Rectal smooth muscle tissue (tissue), 1 donor: ENCODE measurements around the gene MRNIP.

ENCODE experiments used
- H3K27ac ChIP-seq: one replicate; pipeline ENCODE4 v1.7.0; 2013; ENCODE audit warnings: low read depth, low read length, inconsistent platforms
- H3K27me3 ChIP-seq: one replicate; pipeline ENCODE4 v1.7.0; 2013; ENCODE audit warnings: low read length; ENCODE audit not compliant: control insufficient read depth, insufficient read depth
- H3K36me3 ChIP-seq: one replicate; pipeline ENCODE4 v1.7.0; 2013; ENCODE audit warnings: low read length; ENCODE audit not compliant: control insufficient read depth, insufficient read depth
- H3K4me1 ChIP-seq: one replicate; pipeline ENCODE4 v1.7.0; 2013; ENCODE audit warnings: low read length; ENCODE audit not compliant: control insufficient read depth, insufficient read depth
- H3K4me3 ChIP-seq: one replicate; pipeline ENCODE4 v1.7.0; 2013; ENCODE audit warnings: low read length
- H3K9ac ChIP-seq: one replicate; pipeline ENCODE4 v1.7.0; 2013; ENCODE audit warnings: low read length

MRNIP gene

GRCh38 chr5:179828756-179829421 is 29.7 kb downstream of the MRNIP start:
- no peak overlapping the region for H3K9ac ChIP-seq
- no peaks in the 10 kb centered on the region for H3K4me1 ChIP-seq
- no peaks in the 10 kb centered on the region for H3K27me3 ChIP-seq
- H3K36me3 ChIP-seq = peaks cover 63% of the 10 kb centered on the region
- no peak overlapping the region for H3K27ac ChIP-seq
- H3K4me3 ChIP-seq = no peak overlapping the region

DNA sequence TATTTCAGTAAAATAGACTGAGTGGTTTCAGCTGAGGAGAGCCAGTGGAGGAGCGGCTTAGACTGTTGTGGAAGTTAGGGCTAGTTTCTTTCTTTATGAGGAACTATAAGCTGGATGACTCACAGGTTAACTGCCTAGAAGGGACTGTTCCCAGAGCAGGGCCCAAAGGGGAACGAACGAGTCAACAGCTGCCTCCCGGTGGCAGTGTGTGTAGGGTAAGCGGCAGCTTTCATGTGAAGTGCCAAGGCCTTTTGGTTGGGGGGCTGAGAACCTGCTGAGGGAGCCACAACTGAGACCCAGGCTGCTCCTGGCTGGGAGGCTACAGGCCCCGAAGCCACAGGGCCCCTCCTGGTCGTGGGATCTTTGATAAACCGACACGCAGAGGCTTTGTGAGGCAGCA is 30.9 kb downstream of the MRNIP start:
- no peak overlapping the region for H3K27ac ChIP-seq

DNA sequence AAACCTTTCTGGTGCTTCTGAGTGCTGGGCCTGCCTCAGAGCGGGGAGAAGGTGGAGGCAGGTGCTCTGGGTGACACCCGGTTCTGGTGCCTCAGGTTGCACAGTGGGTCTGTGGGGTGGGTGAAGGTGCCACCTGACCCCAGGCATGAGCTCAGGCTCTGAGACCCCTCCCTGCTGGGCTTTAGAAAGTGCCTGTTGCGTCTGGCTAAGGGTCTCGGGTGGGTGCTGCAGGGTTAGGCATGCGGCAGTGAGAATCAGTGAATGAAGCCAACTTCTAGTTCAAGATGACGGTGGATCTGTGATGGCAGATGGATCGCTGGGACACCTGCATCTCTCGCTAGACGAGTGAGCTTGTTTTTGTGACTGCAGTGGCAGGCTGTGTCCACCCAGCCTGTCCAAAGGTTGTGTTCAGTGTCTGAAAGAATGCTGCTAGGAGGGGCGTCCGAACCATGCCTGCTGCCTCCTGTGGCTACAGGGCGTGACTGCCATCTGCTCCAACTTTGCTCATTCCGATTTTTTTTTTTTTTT is 32.9 kb downstream of the MRNIP start:
- Histone ChIP-seq H3K27me3 (no peaks in the 10 kb centered on the region), H3K36me3 (peaks cover 49% of the 10 kb centered on the region), H3K9ac (no peak overlapping the region), H3K4me1 (peaks cover 13% of the 10 kb centered on the region), H3K27ac (no peak overlapping the region), H3K4me3 (no peak overlapping the region)

More for the DNA sequence above, 30.9 kb downstream of the MRNIP start:
- Histone ChIP-seq H3K9ac (no peak overlapping the region), H3K36me3 (peaks cover 63% of the 10 kb centered on the region), H3K27me3 (no peaks in the 10 kb centered on the region), H3K4me3 (no peak overlapping the region), H3K4me1 (peaks cover 5% of the 10 kb centered on the region)

DNA sequence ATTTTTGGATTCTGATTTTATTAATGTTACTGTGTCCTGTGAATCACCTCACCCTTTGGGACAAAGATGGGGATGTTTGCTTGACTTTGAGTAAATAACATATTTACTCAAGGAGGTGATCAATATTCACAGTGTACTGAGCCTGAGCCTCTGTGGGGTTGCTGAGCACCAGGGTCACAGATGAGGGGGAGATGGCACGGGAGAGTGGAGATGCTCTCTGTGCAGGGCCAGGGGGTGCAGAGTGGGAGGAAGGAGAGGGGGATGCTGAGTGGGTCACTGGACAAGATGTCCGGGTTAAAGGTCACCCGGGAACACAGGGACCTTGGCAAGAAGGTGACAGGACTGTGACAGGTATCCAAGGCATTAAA is 33.9 kb downstream of the MRNIP start:
- Histone ChIP-seq H3K4me3 (no peak overlapping the region), H3K9ac (no peak overlapping the region), H3K27me3 (no peaks in the 10 kb centered on the region), H3K27ac (no peak overlapping the region), H3K4me1 (peaks cover 20% of the 10 kb centered on the region), H3K36me3 (peaks cover 42% of the 10 kb centered on the region)

- H3K4me1 ChIP-seq = peaks cover 25% of the 10 kb centered on the region
- no peak overlapping the region for H3K27ac ChIP-seq
- peaks cover 38% of the 10 kb centered on the region for H3K36me3 ChIP-seq
- H3K9ac ChIP-seq = no peak overlapping the region
- no peaks in the 10 kb centered on the region for H3K27me3 ChIP-seq
- H3K4me3 ChIP-seq = no peak overlapping the region
Measured at GRCh38 chr5:179823937-179824744, 34.5 kb downstream of the MRNIP start.

DNA sequence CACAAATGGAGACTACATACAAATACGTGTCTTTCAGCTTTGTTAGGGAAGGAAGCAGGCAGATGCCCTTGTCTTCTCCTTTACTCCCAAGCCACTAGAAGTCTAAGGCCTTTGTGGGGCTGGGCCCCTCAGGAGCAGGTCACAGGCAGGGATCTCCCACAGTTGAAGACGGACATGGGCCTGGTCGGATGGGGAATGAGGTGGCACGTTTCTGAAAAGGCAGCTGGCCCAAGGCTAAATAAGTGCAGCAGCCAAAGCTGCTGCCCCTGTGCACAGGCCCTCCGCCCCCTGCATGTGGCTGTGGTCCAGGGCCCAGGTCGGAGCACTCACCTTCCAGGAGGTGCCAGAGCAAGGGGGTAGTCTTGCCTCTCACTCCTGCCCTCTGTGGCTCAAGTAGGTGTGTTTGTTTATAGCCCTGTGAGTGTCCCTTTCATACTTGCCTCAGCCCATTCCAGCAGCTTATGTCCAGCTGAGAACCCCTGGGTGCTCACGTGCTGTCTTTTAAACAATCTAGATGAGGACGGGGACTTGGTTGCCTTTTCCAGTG is 36.1 kb downstream of the MRNIP start:
- Histone ChIP-seq H3K4me1 (peaks cover 32% of the 10 kb centered on the region), H3K27ac (no peak overlapping the region), H3K27me3 (no peaks in the 10 kb centered on the region), H3K36me3 (peaks cover 32% of the 10 kb centered on the region), H3K4me3 (peak overlapping the region; percentile 89), H3K9ac (peak overlapping the region; percentile 0)

DNA sequence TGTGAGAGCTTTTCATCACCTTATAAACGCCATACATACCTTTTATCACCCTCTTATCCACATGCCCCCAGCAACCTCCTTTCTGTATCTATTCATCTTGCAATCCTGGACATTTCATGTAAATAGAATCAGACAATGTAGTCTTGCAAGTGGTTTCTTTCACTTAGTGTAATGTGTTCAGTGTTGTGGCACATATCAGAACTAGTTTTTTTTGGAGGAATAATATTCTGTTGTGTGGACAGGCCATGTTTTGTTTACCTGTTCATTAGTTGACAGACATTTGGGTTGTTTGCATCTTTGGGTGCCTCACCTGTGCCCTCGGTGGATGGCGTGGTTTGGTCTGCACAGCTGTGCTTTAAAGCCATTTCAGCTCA is 36.6 kb downstream of the MRNIP start:
- peak overlapping the region; percentile 89 for H3K4me3 ChIP-seq
- H3K27me3 ChIP-seq = no peaks in the 10 kb centered on the region
- H3K36me3 ChIP-seq = peaks cover 31% of the 10 kb centered on the region
- H3K9ac ChIP-seq = peak overlapping the region; percentile 0
- no peak overlapping the region for H3K27ac ChIP-seq
- H3K4me1 ChIP-seq = peaks cover 32% of the 10 kb centered on the region

GRCh38 chr5:179821298-179822058 is 37.1 kb downstream of the MRNIP start:
- Histone ChIP-seq H3K27me3 (no peaks in the 10 kb centered on the region), H3K36me3 (peaks cover 31% of the 10 kb centered on the region), H3K4me3 (peak overlapping the region; percentile 89), H3K4me1 (peaks cover 32% of the 10 kb centered on the region), H3K9ac (peak overlapping the region; percentile 96), H3K27ac (peak overlapping the region; percentile 98)

DNA sequence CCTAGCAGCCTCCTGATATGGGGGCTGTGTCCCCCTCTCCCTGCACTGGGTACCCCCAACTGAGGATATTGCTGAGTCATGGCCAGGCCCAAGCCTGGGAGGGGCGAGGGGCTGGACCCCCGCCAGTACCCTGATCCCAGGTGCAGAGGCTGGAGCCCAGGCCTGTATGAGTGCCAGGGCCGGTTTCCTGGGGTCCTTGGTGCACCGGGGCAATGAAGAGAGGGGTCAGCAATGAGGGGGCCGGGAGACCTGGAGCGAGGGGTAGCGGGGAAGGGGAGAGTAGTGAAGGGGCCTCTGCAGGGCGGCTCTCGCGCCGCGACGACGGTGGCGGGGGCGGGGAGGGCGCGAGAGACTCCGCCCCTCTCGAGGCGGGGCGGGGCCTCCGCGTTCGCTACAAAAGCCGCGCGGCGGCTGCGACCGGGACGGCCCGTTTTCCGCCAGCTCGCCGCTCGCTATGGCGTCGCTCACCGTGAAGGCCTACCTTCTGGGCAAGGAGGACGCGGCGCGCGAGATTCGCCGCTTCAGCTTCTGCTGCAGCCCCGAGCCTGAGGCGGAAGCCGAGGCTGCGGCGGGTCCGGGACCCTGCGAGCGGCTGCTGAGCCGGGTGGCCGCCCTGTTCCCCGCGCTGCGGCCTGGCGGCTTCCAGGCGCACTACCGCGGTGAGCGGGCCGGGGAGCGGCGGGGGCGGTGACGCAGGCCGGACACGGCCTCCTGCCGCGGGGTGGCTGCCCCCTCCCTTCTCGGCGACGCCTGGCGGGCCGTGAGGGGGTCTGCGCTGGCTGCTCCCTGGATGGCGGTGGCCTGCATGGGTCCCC is 37.9 kb downstream of the MRNIP start, which contains the start of gene SQSTM1:
Gene SQSTM1 (plus strand): TSS at position 423 of the 815 bp plus-strand sequence. CDS start 32 bp downstream, at position 455.
- peak within 1 kb of the TSS; percentile 89 for H3K4me3 ChIP-seq
- no peaks in the 10 kb centered on the region for H3K27me3 ChIP-seq
- peaks cover 29% of the 10 kb centered on the region for H3K36me3 ChIP-seq
- peaks cover 32% of the 10 kb centered on the region for H3K4me1 ChIP-seq
- H3K27ac ChIP-seq = peak within 1 kb of the TSS; percentile 98
- H3K9ac ChIP-seq = peak within 1 kb of the TSS; percentile 96

- H3K4me3 ChIP-seq = peak overlapping the region; percentile 89
- no peaks in the 10 kb centered on the region for H3K27me3 ChIP-seq
- H3K9ac ChIP-seq = peak overlapping the region; percentile 32
- H3K27ac ChIP-seq = peak overlapping the region; percentile 98
- H3K4me1 ChIP-seq = peaks cover 32% of the 10 kb centered on the region
- H3K36me3 ChIP-seq = peaks cover 24% of the 10 kb centered on the region
Measured at GRCh38 chr5:179820127-179820482, 38.5 kb downstream of the MRNIP start.

GRCh38 chr5:179819296-179820126 is 39.1 kb downstream of the MRNIP start:
- Histone ChIP-seq H3K36me3 (peaks cover 18% of the 10 kb centered on the region), H3K27me3 (no peaks in the 10 kb centered on the region), H3K4me1 (peaks cover 32% of the 10 kb centered on the region), H3K27ac (peak overlapping the region; percentile 98), H3K9ac (peak overlapping the region; percentile 32), H3K4me3 (peak overlapping the region; percentile 89)
